GM19238 (cell line): ENCODE data around the gene TIAM2.
"Not testable (repeated sequence)": the region's sequence is repeated elsewhere in the genome, so short reads cannot be mapped to it uniquely, and the experiment has no call there.

Experiments
- DNase-seq: peaks from one replicate; pipeline ENCODE4 v3.0.0; 2011; ENCODE audit warnings: low spot score; ENCODE audit not compliant: insufficient read length

The TIAM2 gene

GRCh38 chr6:154989448-154989847 is 5.7 kb upstream of the TIAM2 start:
- DNase-seq, result no peak

DNA sequence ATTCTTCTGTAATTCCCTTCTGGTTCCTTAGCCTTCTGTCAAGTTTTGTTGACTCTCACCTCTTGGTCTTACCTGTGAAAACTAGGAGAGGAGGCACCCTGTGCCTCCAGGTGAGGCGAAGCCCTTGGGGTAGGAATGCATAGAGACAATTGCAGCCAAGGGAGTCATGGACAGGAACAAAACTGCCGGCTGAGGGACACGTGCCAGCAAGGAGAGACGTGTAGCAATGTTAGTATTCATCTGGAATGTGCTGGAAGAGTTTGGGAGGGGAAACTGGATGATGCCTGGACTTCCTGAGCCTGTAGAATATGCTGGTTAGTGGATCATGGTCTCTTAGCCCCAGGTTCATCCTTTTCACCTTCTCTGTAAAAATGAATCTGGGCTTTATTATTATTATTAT is 3.9 kb upstream of the TIAM2 start:
- no peak for DNase-seq

DNA sequence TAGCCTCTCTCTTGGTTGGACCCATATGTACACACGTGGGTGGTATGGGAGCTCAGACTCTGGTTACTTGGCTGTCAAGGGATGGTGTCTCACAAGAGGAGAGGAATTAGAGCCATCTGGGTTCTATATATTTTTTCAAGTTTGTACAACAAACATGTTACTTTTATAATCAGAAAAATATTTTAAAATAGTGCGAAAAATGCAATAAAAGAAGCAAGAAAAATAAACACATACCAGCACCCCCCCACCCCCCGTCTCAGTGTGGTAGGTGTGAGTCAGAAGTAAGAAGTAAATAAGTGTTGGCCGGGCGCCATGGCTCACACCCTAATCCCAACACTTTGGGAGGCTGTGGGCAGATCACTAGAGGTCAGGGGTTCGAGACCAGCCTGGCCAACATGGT is 2.1 kb upstream of the TIAM2 start:
- DNase-seq, result no peak

DNA sequence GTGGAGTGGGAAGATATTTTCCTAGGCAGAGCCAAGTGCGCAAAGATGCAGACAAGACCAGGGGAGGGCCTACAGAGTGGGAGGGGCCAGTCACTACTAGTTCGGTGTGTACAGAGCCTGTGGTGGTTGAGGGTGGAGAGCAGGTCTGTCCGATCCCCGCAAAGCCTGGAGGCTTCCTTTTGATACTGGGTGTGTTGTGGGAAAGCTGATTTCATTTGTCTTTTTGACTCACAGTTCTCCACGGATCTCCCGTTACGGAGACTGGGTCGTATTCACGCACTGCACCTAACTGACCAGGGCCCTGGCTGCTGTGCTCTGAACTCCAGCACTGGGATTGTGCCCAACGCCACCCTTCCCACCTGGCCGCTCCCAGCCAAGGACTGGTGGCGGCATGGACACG is 1.4 kb upstream of the TIAM2 start:
- no peak for DNase-seq

DNA sequence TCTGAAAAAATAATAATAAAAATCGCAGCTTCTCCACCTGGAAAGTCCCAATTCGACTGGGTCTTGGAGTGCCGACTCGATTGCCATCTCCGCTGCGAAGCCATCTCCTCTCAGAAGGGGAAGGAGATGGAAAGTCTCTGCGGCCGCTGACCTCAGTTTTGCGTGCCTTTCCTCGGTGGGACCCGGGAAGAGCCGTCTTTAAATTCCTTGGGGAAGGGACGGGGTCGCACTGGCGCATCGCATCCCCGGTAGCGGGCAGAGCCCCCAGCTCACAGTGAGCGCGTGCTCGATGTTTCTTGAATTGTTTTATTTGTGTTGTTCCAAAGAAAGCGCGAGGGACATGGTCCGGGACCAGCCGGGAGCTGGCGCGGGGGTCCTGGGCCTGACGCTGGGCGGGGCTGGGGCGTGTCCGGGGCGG is 270 bp upstream of the TIAM2 start:
- no peak for DNase-seq

DNA sequence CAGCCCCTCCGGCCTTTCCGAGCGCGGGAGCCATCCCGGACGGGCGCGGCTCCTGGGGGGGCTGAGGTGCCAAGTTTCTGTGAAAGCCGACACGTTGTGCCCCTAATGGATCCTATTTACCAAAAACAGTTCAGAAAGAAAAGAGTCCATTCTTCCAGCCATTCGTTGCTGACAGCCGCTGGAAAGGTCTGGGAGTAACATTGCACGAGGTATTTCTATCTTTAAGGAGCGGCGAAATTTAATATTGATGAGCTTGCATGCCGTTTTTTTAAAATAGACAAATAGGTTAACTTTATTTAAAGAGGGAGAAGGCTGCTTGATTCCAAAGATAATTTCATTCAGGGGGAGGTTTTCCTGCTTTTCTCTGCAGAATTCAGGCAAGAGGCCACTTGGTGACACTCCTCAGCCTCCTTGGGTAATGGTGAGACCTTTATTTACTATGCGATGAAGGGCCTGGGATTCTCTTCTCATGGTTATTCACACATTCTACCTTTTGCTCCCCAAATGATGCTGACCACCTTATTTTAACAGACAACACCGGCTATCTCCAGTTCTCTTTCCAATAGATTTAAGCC is 988 bp downstream of the TIAM2 start:
- DNase-seq, result no peak

DNA sequence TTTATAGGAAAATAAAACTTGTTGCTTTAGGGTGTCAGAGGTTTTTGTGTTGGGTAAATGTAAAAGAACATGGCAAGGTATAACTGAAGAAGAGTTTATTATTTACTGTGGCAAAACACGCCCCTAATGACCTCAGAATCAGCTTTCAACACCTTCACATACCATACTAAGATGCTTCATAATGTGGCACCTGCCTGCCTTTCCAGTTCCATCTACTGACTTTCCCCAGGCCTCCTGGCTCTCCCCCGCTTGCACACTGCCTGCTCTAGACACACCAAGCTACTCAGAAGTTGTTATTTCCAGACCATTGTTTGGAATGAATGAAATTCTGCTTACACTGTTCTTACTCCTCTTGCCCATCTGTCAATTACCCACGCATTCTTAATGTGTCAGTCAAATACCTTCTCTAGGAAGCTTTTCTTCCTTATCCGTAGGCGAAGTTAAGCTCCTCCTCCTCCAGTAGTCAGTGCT is 1.8 kb downstream of the TIAM2 start:
- no peak for DNase-seq

DNA sequence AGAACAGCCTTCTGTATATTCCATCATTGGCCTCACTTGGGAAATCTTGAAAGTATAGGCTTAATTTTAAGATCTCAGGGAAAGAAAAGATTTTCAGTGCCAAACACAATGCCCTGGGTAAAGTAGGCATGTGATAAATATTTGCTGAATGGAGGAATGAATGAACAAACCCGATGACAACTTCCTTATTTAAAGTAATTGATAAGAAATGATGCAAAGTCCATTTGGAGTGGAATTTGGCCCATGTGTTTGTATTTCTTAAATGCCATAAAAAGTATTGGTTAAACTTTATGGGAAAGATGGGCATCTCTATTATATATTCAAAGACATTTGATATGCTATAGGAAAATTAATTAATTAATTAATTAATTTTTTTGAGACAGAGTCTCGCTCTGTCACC is 3.7 kb downstream of the TIAM2 start:
- no peak for DNase-seq

GRCh38 chr6:155001482-155001881 is 6.4 kb downstream of the TIAM2 start:
- DNase-seq, result no peak

DNA sequence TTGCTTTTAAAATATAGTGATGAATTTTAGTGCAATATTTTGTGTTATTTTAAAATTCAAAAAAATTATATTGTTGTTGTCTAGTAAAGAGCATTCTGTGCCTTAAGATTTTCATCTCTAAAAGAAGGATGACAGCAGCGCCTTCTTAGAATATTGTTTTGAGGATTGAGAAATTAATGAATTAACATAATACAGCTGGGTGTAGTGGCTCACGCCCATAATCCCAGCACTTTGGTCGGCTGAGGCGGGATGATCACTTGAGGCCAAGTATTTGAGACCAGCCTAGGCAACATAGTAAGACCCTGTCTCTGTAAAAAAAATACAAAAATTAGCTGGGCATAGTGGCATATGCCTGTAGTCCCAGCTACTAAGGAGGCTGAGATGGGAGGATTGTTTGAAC is 6.8 kb downstream of the TIAM2 start:
- no peak for DNase-seq

- no peak for DNase-seq
These were observed 8.4 kb downstream of the TIAM2 start for GRCh38 chr6:155003476-155003875.

- DNase-seq, result no peak
These were observed 8.9 kb downstream of the TIAM2 start for GRCh38 chr6:155004017-155004416.

- DNase-seq, result no peak
These were observed 9.7 kb downstream of the TIAM2 start for GRCh38 chr6:155004576-155005372.

GRCh38 chr6:155008625-155009024 is 13.5 kb downstream of the TIAM2 start:
- no peak for DNase-seq

- DNase-seq, result no peak
These were observed 15.8 kb downstream of the TIAM2 start for GRCh38 chr6:155010940-155011339.

GRCh38 chr6:155011809-155012291 is 16.7 kb downstream of the TIAM2 start:
- DNase-seq, result no peak

- no peak for DNase-seq
These were observed 18.4 kb downstream of the TIAM2 start for GRCh38 chr6:155013457-155013876.

GRCh38 chr6:155014137-155014536 is 19.0 kb downstream of the TIAM2 start:
- no peak for DNase-seq

DNA sequence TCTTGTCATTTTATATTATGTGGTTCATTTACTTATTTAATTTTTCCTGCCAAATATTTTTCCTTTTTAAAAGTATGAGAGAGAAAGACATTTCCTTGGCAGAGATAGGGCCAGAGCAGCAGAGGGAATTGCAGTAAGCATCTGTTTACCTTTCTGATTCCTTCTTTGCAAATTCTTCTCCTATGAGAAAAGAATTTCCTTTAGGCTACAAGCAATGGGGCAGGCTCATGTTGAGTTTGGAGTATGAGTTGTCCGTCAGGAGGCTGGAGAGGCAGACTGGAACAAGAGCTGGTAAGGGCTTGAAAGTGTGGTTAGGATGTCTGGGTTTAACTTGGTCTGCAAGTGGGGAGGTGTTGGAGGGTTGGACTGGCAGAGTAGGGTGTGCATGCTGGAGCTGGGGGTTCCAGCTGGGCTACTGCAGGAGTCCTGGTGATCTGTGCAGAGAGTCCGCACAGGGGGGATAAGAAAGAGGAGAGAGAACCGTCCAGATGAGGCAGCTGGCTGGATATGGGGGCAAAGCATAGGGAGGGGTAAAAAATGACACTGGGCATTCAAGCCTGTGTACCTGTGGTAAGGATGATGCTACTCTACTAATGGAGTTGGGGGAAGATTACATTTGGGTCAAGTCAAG is 19.7 kb downstream of the TIAM2 start:
- no peak for DNase-seq

DNA sequence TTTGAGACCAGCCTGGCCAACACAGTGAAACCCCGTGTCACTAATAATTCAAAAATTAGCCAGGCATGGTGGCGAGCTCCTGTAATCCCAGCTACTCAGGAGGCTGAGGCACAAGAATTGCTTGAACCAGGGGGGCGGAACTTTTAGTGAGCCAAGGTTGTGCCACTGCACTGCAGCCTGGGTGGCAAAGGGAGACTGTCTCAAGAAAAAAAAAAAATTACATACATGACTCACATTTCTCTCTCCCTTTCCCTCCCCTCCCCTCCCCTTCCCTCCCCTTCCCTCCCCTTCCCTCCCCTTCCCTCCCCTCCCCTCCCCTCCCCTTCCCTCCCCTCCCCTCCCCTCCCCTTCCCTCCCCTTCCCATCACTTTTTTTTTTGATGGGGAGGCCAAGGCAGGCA is 23.3 kb downstream of the TIAM2 start:
- not testable (repeated sequence) for DNase-seq

- no peak for DNase-seq
These were observed 26.6 kb downstream of the TIAM2 start for GRCh38 chr6:155021680-155022079.

GRCh38 chr6:155022721-155023120 is 27.6 kb downstream of the TIAM2 start:
- DNase-seq, result no peak
